GM19239 (cell line): ENCODE measurements around the gene NEUROD1.

ENCODE experiments used
- DNase-seq: peaks from one replicate; pipeline ENCODE4 v3.0.0; 2011; ENCODE audit warnings: low spot score; ENCODE audit not compliant: insufficient read length
- FAIRE-seq: peaks from 2 replicates; lab custom pipeline; 2011; peaks lifted over from hg19 to GRCh38; lab: Jason Lieb, UNC

Gene NEUROD1

GRCh38 chr2:181680937-181681811 is 857 bp upstream of the NEUROD1 start:
- DNase-seq (no peak), FAIRE-seq (no peak)

- no peak for DNase-seq
- FAIRE-seq: no peak
Observed at GRCh38 chr2:181679544-181679979, 755 bp downstream of the NEUROD1 start.

GRCh38 chr2:181678861-181679543 is 1.3 kb downstream of the NEUROD1 start:
- no peak for DNase-seq
- FAIRE-seq: no peak

- no peak for DNase-seq
- peak; percentile 39 for FAIRE-seq
Observed at GRCh38 chr2:181677912-181678586, 2.3 kb downstream of the NEUROD1 start.

GRCh38 chr2:181675254-181675653 is 5.1 kb downstream of the NEUROD1 start:
- DNase-seq: no peak
- FAIRE-seq: no peak

- FAIRE-seq (no peak), DNase-seq (no peak)
Observed at GRCh38 chr2:181674461-181674860, 5.9 kb downstream of the NEUROD1 start.

- FAIRE-seq (no peak), DNase-seq (no peak)
Observed at GRCh38 chr2:181673173-181673572, 7.1 kb downstream of the NEUROD1 start.

- DNase-seq (no peak), FAIRE-seq (peak; percentile 96)
Observed at GRCh38 chr2:181672255-181673008, 7.9 kb downstream of the NEUROD1 start.

GRCh38 chr2:181670632-181671031 is 9.7 kb downstream of the NEUROD1 start:
- DNase-seq (no peak), FAIRE-seq (no peak)

- FAIRE-seq: peak; percentile 45
- DNase-seq: no peak
Observed at GRCh38 chr2:181667234-181667633, 13.1 kb downstream of the NEUROD1 start.

- DNase-seq (no peak), FAIRE-seq (no peak)
Observed at GRCh38 chr2:181662287-181662686, 18.0 kb downstream of the NEUROD1 start.

- DNase-seq (no peak), FAIRE-seq (no peak)
Observed at GRCh38 chr2:181660181-181660580, 20.1 kb downstream of the NEUROD1 start.

GRCh38 chr2:181658444-181658843 is 21.9 kb downstream of the NEUROD1 start:
- no peak for DNase-seq
- no peak for FAIRE-seq

GRCh38 chr2:181657379-181657778 is 22.9 kb downstream of the NEUROD1 start:
- DNase-seq: no peak
- no peak for FAIRE-seq

- DNase-seq (peak; percentile 55), FAIRE-seq (peak; percentile 90)
Observed at GRCh38 chr2:181656450-181657291, 23.6 kb downstream of the NEUROD1 start, which contains the start of gene CERKL. Gene CERKL (minus strand): TSS chr2:181657105. CDS start chr2:181657006, 99 bp downstream.

- DNase-seq: no peak
- FAIRE-seq: peak; percentile 52
Observed at GRCh38 chr2:181655519-181655918, 24.8 kb downstream of the NEUROD1 start.

GRCh38 chr2:181649436-181649979 is 30.8 kb downstream of the NEUROD1 start:
- no peak for DNase-seq
- FAIRE-seq: peak; percentile 70

GRCh38 chr2:181648478-181649155 is 31.7 kb downstream of the NEUROD1 start:
- DNase-seq: no peak
- FAIRE-seq: no peak
